Raji (cell line): ENCODE measurements around the gene CLTA.
A peak's percentile ranks its signal among the peaks of the same experiment; 100 is the strongest.

ENCODE experiments used
- POLR2A ChIP-seq: IDR thresholded peaks from 2 replicates; pipeline ENCODE4 v1.6.1; 2011; ENCODE audit warnings: low read depth, low read length, control low read depth; ENCODE audit not compliant: insufficient read depth

Gene CLTA

DNA sequence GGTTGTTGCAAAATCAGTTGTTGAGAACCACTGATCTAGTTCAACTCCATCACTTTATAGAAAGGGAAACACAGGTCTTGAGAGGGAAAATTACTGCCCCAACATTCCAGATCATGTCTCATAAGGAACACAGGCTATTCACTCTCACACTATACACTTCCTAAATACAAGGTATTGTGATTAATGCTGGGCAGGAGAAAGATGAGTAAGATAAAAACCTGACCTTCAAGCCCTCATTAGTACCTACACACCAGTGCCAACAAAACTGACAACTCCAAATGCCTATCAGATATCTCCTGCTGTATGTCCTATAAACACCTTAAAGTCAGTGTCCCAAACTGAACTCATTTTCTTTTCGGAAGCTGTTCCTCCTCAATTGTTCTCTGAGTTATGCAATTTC lies 59.4 kb downstream of the CLTA start:
- no peak for TF ChIP-seq POLR2A

DNA sequence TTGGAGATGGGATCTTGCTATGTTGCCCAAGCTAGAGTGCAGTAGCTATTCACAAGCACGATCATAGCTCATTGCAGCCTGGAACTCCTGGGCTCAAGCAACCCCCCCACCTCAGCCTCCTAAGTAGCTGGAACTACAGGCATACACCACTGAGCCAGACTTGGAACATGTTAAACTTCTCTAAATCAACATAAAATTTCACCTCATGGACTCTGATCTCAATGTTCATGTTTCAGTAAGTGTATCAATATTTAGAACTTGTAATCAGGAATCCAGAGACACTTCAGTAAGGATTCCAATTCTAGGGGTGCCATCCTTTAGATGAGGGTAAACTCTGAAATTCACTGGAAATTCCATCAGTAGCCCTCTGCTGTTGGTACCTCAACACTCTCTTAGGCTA lies 60.7 kb downstream of the CLTA start:
- TF ChIP-seq POLR2A, result no peak

DNA sequence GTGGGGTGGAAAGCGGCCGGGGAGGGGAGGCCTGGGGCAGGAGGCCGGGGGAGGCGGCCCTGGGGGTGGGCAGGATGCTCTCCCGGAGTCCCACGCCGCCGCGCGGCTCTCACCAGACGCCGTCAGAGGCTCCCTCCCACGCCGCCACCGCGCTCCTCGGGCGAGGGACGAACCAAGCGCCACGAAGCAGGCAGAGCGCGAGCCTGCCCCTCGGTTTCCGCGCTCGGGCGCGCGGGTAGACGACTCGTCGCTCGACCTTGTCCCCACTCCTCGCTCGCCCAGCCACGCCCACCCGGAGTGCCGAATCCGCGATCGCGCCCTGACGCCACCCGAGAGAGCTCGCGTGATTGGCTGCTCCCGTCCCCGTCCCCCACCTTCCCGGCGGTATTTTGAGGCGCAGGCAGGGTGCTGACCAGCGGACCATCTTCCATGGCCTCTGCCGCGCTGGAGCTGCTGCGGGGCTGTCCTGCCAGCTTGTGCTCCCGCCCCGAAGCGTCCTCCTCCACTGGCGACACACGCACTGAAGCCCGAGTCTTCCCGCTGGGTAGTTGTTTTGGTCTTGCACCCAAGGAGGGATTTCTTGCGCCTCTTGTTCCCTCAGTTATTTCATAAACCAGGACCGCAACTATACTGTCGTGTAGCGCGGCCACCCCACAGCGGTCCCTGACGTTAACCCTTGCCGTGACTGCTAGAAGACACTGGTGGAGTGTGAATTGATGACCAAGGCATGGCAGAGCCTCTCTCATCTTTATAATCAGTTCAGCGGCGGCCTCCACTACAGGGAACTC lies 67.7 kb downstream of the CLTA start, which contains the start of gene GNE:
GNE (minus strand) TSS at position 241 of the 788 bp plus-strand sequence. CDS start 9,093 bp downstream, outside the sequence.
- peak; percentile 98 for TF ChIP-seq POLR2A

DNA sequence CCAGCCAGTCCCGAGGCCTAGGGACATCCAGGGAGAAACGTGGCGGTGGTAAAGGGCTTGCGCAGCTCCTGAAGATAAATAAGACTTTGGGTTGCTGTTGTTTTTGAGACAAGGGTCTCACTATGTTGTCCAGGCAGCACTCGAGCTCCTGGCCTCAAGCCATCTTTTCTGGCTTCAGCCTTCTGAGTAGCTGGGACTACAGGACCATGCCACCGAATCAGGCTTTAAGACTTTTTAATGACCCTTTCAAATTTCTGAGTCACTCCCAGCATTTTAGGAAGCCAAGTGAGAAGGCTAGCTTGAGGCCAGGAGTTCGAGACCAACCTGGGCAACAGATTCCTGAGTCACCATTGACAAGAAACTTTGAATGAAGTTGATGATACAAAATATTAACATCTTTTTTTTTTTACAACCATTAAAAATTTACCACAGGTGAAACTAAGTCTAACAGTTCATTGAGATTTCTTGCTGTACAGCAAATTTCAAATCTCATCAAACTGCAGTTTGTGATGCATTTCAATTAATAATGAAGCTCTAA lies 68.3 kb downstream of the CLTA start:
- TF ChIP-seq POLR2A, result no peak
